ENCODE measurements around the gene PSMB7. TPM values are rescaled to one million over a fixed set of nuclear protein-coding genes. Genes with fewer than 3 reads are reported as not detected.

Gene PSMB7
- polyA plus RNA-seq, 1 of the 3 experiments (the other 2 are of a cell fraction) = 357 TPM

- no peak for TF ChIP-seq USF1 (IDR thresholded peaks at IDR 0.05; ENCODE audit: borderline replicate concordance, low read depth)
- TF ChIP-seq NFIC (IDR thresholded peaks at IDR 0.05; ENCODE audit: borderline replicate concordance) = no peak
- no peak for TF ChIP-seq RFX5 (IDR thresholded peaks at IDR 0.05; ENCODE audit: low read length)
- TF ChIP-seq CHD2 (IDR thresholded peaks at IDR 0.05; ENCODE audit: low read length, partially characterized antibody) = no peak
- no peak for TF ChIP-seq SIN3A (IDR thresholded peaks at IDR 0.05; ENCODE audit: borderline replicate concordance, low read depth, low read length)
- TF ChIP-seq MEF2A (IDR thresholded peaks at IDR 0.05; ENCODE audit: borderline replicate concordance, low read depth) = no peak
- TF ChIP-seq JUND (IDR thresholded peaks at IDR 0.05) = no peak
- TF ChIP-seq USF2 (IDR thresholded peaks at IDR 0.05; ENCODE audit: borderline replicate concordance, low read depth, low read length) = no peak
- TF ChIP-seq GATA2 (CRISPR knock-in tag; IDR thresholded peaks at IDR 0.05) = no peak
- no peak for TF ChIP-seq RXRA (IDR thresholded peaks at IDR 0.05; ENCODE audit: borderline replicate concordance, low read depth)
- TF ChIP-seq YY1 (IDR thresholded peaks at IDR 0.05; ENCODE audit: low read depth) = no peak
- CTCF ChIA-PET = interaction anchor here (0.9 to 1.1 kb wide), 2 partner anchors 34 to 58 kb away, joined by 3 to 5 read pairs; no protein-coding TSS in a partner anchor
- H3K9me3 ChIP-seq = no peaks in the 10 kb centered on the region
- H3K4me3 ChIP-seq (ENCODE audit: low read depth in 2 of 2, low read length in 1 of 2) = no peak overlapping the region
- H3F3A ChIP-seq (replicated peaks; ENCODE audit: insufficient read depth) = no peaks in the 10 kb centered on the region
- H3K9me2 ChIP-seq = no peaks in the 10 kb centered on the region
- DNase-seq = no peak
- H3K4me2 ChIP-seq = no peak overlapping the region
- H3K27me3 ChIP-seq (ENCODE audit: insufficient read depth) = no peaks in the 10 kb centered on the region
- no peaks in the 10 kb centered on the region for H3K36me3 ChIP-seq (replicated peaks in 1 of 2; ENCODE audit: control insufficient read depth in 1 of 2, insufficient read depth in 2 of 2, low read length in 1 of 2)
- no peaks in the 10 kb centered on the region for H4K20me1 ChIP-seq (ENCODE audit: insufficient read depth)
- no peak overlapping the region for H3K27ac ChIP-seq (ENCODE audit: low read depth in 2 of 2, low read length in 1 of 2)
- H3K79me2 ChIP-seq (ENCODE audit: insufficient read depth) = no peaks in the 10 kb centered on the region
- POLR2A ChIA-PET = no interaction called here
- peaks cover 0 to 12% of the 10 kb centered on the region in 2 experiments; a peak in 1 of 4 replicates for H3K4me1 ChIP-seq (ENCODE audit: control insufficient read depth in 1 of 2, insufficient read depth in 2 of 2, low read depth in 1 of 2, low read length in 1 of 2)
- WGBS (ENCODE audit: low lambda C conversion rate) = 80% methylated on average over 25 of the region's 35 CpGs
- no peak overlapping the region for H2AFZ ChIP-seq (ENCODE audit: low read depth)
- no peak overlapping the region for H3K9ac ChIP-seq
Observed at GRCh38 chr9:124453586-124454191, 38.4 kb upstream of the PSMB7 start.

- no peak overlapping the region for H3K4me3 ChIP-seq (ENCODE audit: low read depth in 2 of 2, low read length in 1 of 2)
- H4K20me1 ChIP-seq (ENCODE audit: insufficient read depth) = no peaks in the 10 kb centered on the region
- no peak overlapping the region for H3K9ac ChIP-seq
- WGBS (ENCODE audit: low lambda C conversion rate) = 89% methylated on average over 60 of the region's 85 CpGs
- ChIA-PET POLR2A (no interaction called here), CTCF (interaction anchor here (1.1 kb wide), 1 partner anchor 33 kb away, joined by 5 read pairs; no protein-coding TSS in a partner anchor)
- H3K27ac ChIP-seq (ENCODE audit: low read depth in 2 of 2, low read length in 1 of 2) = no peak overlapping the region
- no peaks in the 10 kb centered on the region for H3K36me3 ChIP-seq (replicated peaks in 1 of 2; ENCODE audit: control insufficient read depth in 1 of 2, insufficient read depth in 2 of 2, low read length in 1 of 2)
- H3K4me1 ChIP-seq (ENCODE audit: control insufficient read depth in 1 of 2, insufficient read depth in 2 of 2, low read depth in 1 of 2, low read length in 1 of 2) = peaks cover 0 to 12% of the 10 kb centered on the region in 2 experiments; a peak in 1 of 4 replicates
- no peak overlapping the region for H3K4me2 ChIP-seq
- H3K9me3 ChIP-seq = no peaks in the 10 kb centered on the region
- no peaks in the 10 kb centered on the region for H3F3A ChIP-seq (replicated peaks; ENCODE audit: insufficient read depth)
- H3K27me3 ChIP-seq (ENCODE audit: insufficient read depth) = no peaks in the 10 kb centered on the region
- H3K79me2 ChIP-seq (ENCODE audit: insufficient read depth) = no peaks in the 10 kb centered on the region
- H2AFZ ChIP-seq (ENCODE audit: low read depth) = no peak overlapping the region
- TF ChIP-seq POLR2AphosphoS5 (IDR thresholded peaks at IDR 0.05; ENCODE audit: low read depth, low read length) (no peak), TAF1 (IDR thresholded peaks at IDR 0.05; ENCODE audit: borderline replicate concordance, low read depth, low read length) (no peak), PBX3 (IDR thresholded peaks at IDR 0.05) (no peak), EP300 (IDR thresholded peaks at IDR 0.05; ENCODE audit: borderline replicate concordance in 1 of 2, low read depth in 1 of 2, low read length in 1 of 2) (no peak), USF1 (IDR thresholded peaks at IDR 0.05; ENCODE audit: borderline replicate concordance, low read depth) (no peak), ZBTB33 (IDR thresholded peaks at IDR 0.05; ENCODE audit: borderline replicate concordance, low read depth) (no peak)
- no peak for DNase-seq
- no peaks in the 10 kb centered on the region for H3K9me2 ChIP-seq
Observed at GRCh38 chr9:124452841-124453585, 37.8 kb upstream of the PSMB7 start.
